Measurements from ENCODE around the gene FAM219A. TPM values are rescaled to one million over a fixed set of nuclear protein-coding genes. Genes with fewer than 3 reads are reported as not detected.

The FAM219A gene
- total RNA-seq, 2 donors from 2014 or later: 17.1 to 19.6 TPM

- peak; percentile 85 for DNase-seq
- 50 to 82% methylated on average over 4 to 14 of the region's 14 CpGs for WGBS, 2 experiments (ENCODE audit: insufficient coverage in 1 of 2, insufficient read length in 1 of 2)
- H3K27me3 Mint-ChIP-seq (ENCODE audit: insufficient read depth): no peaks in the 10 kb centered on the region
- H3K36me3 Mint-ChIP-seq (ENCODE audit: low read depth): peaks cover 10% of the 10 kb centered on the region
- Histone ChIP-seq H3K27me3 (ENCODE audit: control insufficient read depth, insufficient read depth, low read length, poor library complexity, severe bottlenecking) (no peaks in the 10 kb centered on the region), H3K9ac (ENCODE audit: extremely low read depth, low read length, poor library complexity, severe bottlenecking) (no peak overlapping the region), H3K9me3 (ENCODE audit: control insufficient read depth, low read length) (no peaks in the 10 kb centered on the region), H3K27ac (ENCODE audit: low read depth, low read length) (no peak overlapping the region), H3K4me1 (ENCODE audit: control insufficient read depth, insufficient read depth, low read length) (no peaks in the 10 kb centered on the region), H3K4me3 (ENCODE audit: low read length) (no peak overlapping the region), H3K36me3 (ENCODE audit: control insufficient read depth, insufficient read depth, low read length) (peaks cover 5% of the 10 kb centered on the region)
- peak; percentile 93 for TF ChIP-seq CTCF (conservative IDR thresholded peaks at IDR 0.05)
- H3K4me3 Mint-ChIP-seq: no peak overlapping the region
- H3K4me1 Mint-ChIP-seq: peaks cover 10% of the 10 kb centered on the region
- peaks cover 2% of the 10 kb centered on the region for H3K9me3 Mint-ChIP-seq
- no peak overlapping the region for H3K27ac Mint-ChIP-seq
Observed at GRCh38 chr9:34437006-34437925, 21.1 kb downstream of the FAM219A start.

GRCh38 chr9:34431667-34432066, 26.7 kb downstream of the FAM219A start:
- no peaks in the 10 kb centered on the region for H3K9me3 ChIP-seq (ENCODE audit: control insufficient read depth, low read length)
- Mint-ChIP-seq H3K27me3 (ENCODE audit: insufficient read depth) (no peaks in the 10 kb centered on the region), H3K4me1 (no peaks in the 10 kb centered on the region), H3K27ac (no peak overlapping the region), H3K4me3 (no peak overlapping the region), H3K9me3 (no peaks in the 10 kb centered on the region), H3K36me3 (ENCODE audit: low read depth) (no peaks in the 10 kb centered on the region)
- 80 to 96% methylated on average over 1 to 2 of the region's 2 CpGs for WGBS, 2 experiments (ENCODE audit: insufficient coverage in 1 of 2, insufficient read length in 1 of 2)
- TF ChIP-seq CTCF (conservative IDR thresholded peaks at IDR 0.05): no peak
- H3K4me1 ChIP-seq (ENCODE audit: control insufficient read depth, insufficient read depth, low read length): no peaks in the 10 kb centered on the region
- H3K36me3 ChIP-seq (ENCODE audit: control insufficient read depth, insufficient read depth, low read length): no peaks in the 10 kb centered on the region
- no peak for DNase-seq
- H3K27me3 ChIP-seq (ENCODE audit: control insufficient read depth, insufficient read depth, low read length, poor library complexity, severe bottlenecking): no peaks in the 10 kb centered on the region
- H3K9ac ChIP-seq (ENCODE audit: extremely low read depth, low read length, poor library complexity, severe bottlenecking): no peak overlapping the region
- no peak overlapping the region for H3K27ac ChIP-seq (ENCODE audit: low read depth, low read length)
- H3K4me3 ChIP-seq (ENCODE audit: low read length): no peak overlapping the region

DNA sequence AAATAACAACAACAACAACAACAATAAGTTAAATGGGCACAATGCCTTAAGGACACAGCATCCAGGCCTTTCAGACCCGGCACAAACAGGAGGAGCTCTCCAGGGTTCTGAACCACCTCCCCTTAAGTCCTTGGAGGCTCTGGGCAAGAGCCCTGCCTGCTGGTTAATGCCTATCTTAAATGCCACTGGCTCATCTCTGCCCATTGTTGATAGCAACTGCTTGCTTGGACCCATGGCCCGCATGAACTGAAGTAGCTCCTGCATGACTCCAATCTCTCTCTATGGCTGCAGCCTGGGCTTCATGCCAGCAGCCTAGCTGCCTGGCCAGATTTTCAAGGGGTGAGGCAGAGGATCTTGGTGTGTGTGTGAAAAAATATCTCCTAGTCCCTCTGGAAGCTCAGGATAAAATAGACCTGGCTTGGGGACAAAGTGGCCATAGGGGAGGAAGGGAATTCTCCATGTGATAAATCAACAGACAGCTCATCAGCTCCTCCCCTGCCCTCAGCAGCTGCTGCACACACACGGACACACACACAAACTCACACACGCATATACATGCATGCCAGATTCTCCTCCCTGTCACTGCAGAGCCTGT, 27.4 kb downstream of the FAM219A start:
- H3K9me3 Mint-ChIP-seq: no peaks in the 10 kb centered on the region
- no peaks in the 10 kb centered on the region for H3K4me1 ChIP-seq (ENCODE audit: control insufficient read depth, insufficient read depth, low read length)
- WGBS, 2 experiments (ENCODE audit: insufficient coverage in 1 of 2, insufficient read length in 1 of 2): 65 to 68% methylated on average over 3 to 4 of the region's 4 CpGs
- no peaks in the 10 kb centered on the region for H3K36me3 ChIP-seq (ENCODE audit: control insufficient read depth, insufficient read depth, low read length)
- H3K9ac ChIP-seq (ENCODE audit: extremely low read depth, low read length, poor library complexity, severe bottlenecking): no peak overlapping the region
- no peaks in the 10 kb centered on the region for H3K4me1 Mint-ChIP-seq
- no peaks in the 10 kb centered on the region for H3K9me3 ChIP-seq (ENCODE audit: control insufficient read depth, low read length)
- DNase-seq: peak; percentile 89
- H3K4me3 ChIP-seq (ENCODE audit: low read length): no peak overlapping the region
- H3K27me3 ChIP-seq (ENCODE audit: control insufficient read depth, insufficient read depth, low read length, poor library complexity, severe bottlenecking): no peaks in the 10 kb centered on the region
- no peaks in the 10 kb centered on the region for H3K27me3 Mint-ChIP-seq (ENCODE audit: insufficient read depth)
- no peak overlapping the region for H3K27ac ChIP-seq (ENCODE audit: low read depth, low read length)
- TF ChIP-seq CTCF (conservative IDR thresholded peaks at IDR 0.05): no peak
- H3K4me3 Mint-ChIP-seq: no peak overlapping the region
- no peak overlapping the region for H3K27ac Mint-ChIP-seq
- no peaks in the 10 kb centered on the region for H3K36me3 Mint-ChIP-seq (ENCODE audit: low read depth)

All from endodermal cell (in vitro differentiated cells).